ENCODE data around the gene YIF1B. TPM values are rescaled to one million over a fixed set of nuclear protein-coding genes. Genes with fewer than 3 reads are reported as not detected.
A peak's percentile ranks its signal among the peaks of the same experiment; 100 is the strongest.

Gene YIF1B
- total and polyA plus RNA-seq, 9 of the 15 experiments (the other 6 are each of a cell fraction or from before 2014, with no cell fraction given): 8.5 to 586 (median 323) TPM

DNA sequence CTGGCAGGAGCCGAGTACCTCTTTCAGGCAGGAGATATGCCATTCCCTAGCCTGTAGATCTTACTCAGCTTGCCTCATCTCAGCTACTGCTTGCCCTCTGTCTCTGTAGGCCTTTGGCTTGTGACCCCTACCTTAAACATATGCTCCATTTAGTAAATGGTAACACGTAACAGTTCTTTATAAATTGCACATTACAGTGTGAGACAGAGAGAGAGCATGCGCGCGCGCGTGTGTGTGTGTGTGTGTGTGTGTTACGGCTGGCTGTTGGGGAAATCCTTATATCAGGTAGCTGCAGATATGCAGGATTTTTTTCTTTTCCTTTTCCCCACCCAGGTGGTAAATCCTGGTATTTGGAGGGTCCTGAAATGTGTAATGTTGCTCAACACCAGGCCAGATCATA, 47.2 kb downstream of the YIF1B start (continued):
- TF ChIP-seq SAFB2 (IDR thresholded peaks at IDR 0.05; ENCODE audit: borderline replicate concordance, low read depth, low read length, severe bottlenecking): no peak
- TF ChIP-seq ZFP1 (CRISPR knock-in tag; IDR thresholded peaks at IDR 0.05): no peak
- no peak for TF ChIP-seq RCOR1 (IDR thresholded peaks at IDR 0.05; ENCODE audit: borderline replicate concordance in 1 of 2, low read depth in 2 of 2, low read length in 2 of 2)
- TF ChIP-seq KLF16 (IDR thresholded peaks at IDR 0.05): no peak
- TF ChIP-seq CEBPB (tag; IDR thresholded peaks at IDR 0.05): 0 out of 2 replicates have a peak, but pooled peaks have one; percentile 28
- TF ChIP-seq ZNF347 (CRISPR knock-in tag; IDR thresholded peaks at IDR 0.05; ENCODE audit: low read depth): no peak
- TF ChIP-seq SOX6 (IDR thresholded peaks at IDR 0.05): no peak
- TF ChIP-seq TCF7 (IDR thresholded peaks at IDR 0.05; ENCODE audit: borderline replicate concordance): no peak
- 0 out of 2 replicates have a peak, but pooled peaks have one; percentile 8 for TF ChIP-seq BCOR (IDR thresholded peaks at IDR 0.05)
- TF ChIP-seq ZNF384 (IDR thresholded peaks at IDR 0.05; ENCODE audit: low read depth, low read length): 0 out of 2 replicates have a peak, but pooled peaks have one; percentile 25
- TF ChIP-seq SMARCA4 (IDR thresholded peaks at IDR 0.05): peak; percentile 38; the same call in 1 of the 2 replicates
- TF ChIP-seq TCF7L2 (IDR thresholded peaks at IDR 0.05; ENCODE audit: low read depth, low read length): no peak
- no peak for TF ChIP-seq GTF2E2 (tag; IDR thresholded peaks at IDR 0.05)
- no peak for TF ChIP-seq NFIC (IDR thresholded peaks at IDR 0.05)
- TF ChIP-seq ADNP (tag; IDR thresholded peaks at IDR 0.05): no peak
- TF ChIP-seq, protein P1, sequence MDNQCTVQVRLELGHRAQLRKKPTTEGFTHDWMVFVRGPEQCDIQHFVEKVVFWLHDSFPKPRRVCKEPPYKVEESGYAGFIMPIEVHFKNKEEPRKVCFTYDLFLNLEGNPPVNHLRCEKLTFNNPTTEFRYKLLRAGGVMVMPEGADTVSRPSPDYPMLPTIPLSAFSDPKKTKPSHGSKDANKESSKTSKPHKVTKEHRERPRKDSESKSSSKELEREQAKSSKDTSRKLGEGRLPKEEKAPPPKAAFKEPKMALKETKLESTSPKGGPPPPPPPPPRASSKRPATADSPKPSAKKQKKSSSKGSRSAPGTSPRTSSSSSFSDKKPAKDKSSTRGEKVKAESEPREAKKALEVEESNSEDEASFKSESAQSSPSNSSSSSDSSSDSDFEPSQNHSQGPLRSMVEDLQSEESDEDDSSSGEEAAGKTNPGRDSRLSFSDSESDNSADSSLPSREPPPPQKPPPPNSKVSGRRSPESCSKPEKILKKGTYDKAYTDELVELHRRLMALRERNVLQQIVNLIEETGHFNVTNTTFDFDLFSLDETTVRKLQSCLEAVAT (IDR thresholded peaks at IDR 0.05): no peak
- TF ChIP-seq, protein P2, sequence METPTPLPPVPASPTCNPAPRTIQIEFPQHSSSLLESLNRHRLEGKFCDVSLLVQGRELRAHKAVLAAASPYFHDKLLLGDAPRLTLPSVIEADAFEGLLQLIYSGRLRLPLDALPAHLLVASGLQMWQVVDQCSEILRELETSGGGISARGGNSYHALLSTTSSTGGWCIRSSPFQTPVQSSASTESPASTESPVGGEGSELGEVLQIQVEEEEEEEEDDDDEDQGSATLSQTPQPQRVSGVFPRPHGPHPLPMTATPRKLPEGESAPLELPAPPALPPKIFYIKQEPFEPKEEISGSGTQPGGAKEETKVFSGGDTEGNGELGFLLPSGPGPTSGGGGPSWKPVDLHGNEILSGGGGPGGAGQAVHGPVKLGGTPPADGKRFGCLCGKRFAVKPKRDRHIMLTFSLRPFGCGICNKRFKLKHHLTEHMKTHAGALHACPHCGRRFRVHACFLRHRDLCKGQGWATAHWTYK (CRISPR knock-in tag; IDR thresholded peaks at IDR 0.05): no peak
- TF ChIP-seq KDM1A (IDR thresholded peaks at IDR 0.05): peak; percentile 25 to 28; a peak in 1 of 4 replicates
- peak; percentile 70 for TF ChIP-seq ARID1B (IDR thresholded peaks at IDR 0.05)
- no peak for TF ChIP-seq E2F1 (CRISPR knock-in tag; IDR thresholded peaks at IDR 0.05)
- TF ChIP-seq, protein P3, sequence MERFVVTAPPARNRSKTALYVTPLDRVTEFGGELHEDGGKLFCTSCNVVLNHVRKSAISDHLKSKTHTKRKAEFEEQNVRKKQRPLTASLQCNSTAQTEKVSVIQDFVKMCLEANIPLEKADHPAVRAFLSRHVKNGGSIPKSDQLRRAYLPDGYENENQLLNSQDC (CRISPR knock-in tag; IDR thresholded peaks at IDR 0.05): no peak
- TF ChIP-seq SMARCC2 (IDR thresholded peaks at IDR 0.05; ENCODE audit: low read depth): no peak
- TF ChIP-seq PTBP1 (IDR thresholded peaks at IDR 0.05; ENCODE audit: low read depth, low read length): no peak
- TF ChIP-seq NRF1 (conservative IDR thresholded peaks at IDR 0.05 in 1 of 2, IDR thresholded peaks at IDR 0.05 in 1 of 2): peak; percentile 68 to 77

Data from K562 (cell line).